HepG2 (cell line): ENCODE results near the gene ROMO1. TPM values are rescaled to one million over a fixed set of nuclear protein-coding genes. Genes with fewer than 3 reads are reported as not detected.

ENCODE experiments used
- ARNTL ChIP-seq: sonication (generic); formaldehyde crosslinking; IDR thresholded peaks from 2 replicates; pipeline ENCODE4 v1.4.0; 2020; ENCODE audit warnings: mild to moderate bottlenecking, missing genetic modification reagents
- ELF3 ChIP-seq: IDR thresholded peaks from 2 replicates; pipeline ENCODE4 v1.6.1; 2016; ENCODE audit warnings: missing genetic modification reagents, missing compliant biosample characterization
- ISL2 ChIP-seq: sonication (generic); formaldehyde crosslinking; IDR thresholded peaks from 2 replicates; pipeline ENCODE4 v1.5.0; 2020; ENCODE audit warnings: missing genetic modification reagents
- MAF1 ChIP-seq: sonication (generic); formaldehyde crosslinking; IDR thresholded peaks from 2 replicates; pipeline ENCODE4 v1.5.0; 2020; ENCODE audit warnings: missing genetic modification reagents, borderline replicate concordance
- MLX ChIP-seq: IDR thresholded peaks from 2 replicates; pipeline ENCODE4 v1.6.1; 2016
- PAWR ChIP-seq: sonication (generic); formaldehyde crosslinking; IDR thresholded peaks from 2 replicates; pipeline ENCODE4 v1.4.0; 2020; ENCODE audit warnings: missing genetic modification reagents, mild to moderate bottlenecking, borderline replicate concordance
- PHF8 ChIP-seq: sonication (generic); formaldehyde crosslinking; IDR thresholded peaks from 2 replicates; pipeline ENCODE4 v1.5.0; 2020; ENCODE audit warnings: missing genetic modification reagents
- PLSCR1 ChIP-seq: sonication (generic); formaldehyde crosslinking; IDR thresholded peaks from 2 replicates; pipeline ENCODE4 v1.5.0; 2020; ENCODE audit warnings: missing genetic modification reagents, mild to moderate bottlenecking, borderline replicate concordance
- RCOR2 ChIP-seq: IDR thresholded peaks from 2 replicates; pipeline ENCODE4 v1.6.1; 2016; ENCODE audit warnings: missing biosample characterization, missing genetic modification reagents
- REXO4 ChIP-seq: sonication (generic); formaldehyde crosslinking; IDR thresholded peaks from 2 replicates; pipeline ENCODE4 v1.8.0; 2022; ENCODE audit warnings: missing genetic modification reagents, mild to moderate bottlenecking, borderline replicate concordance
- TRIM24 ChIP-seq: sonication (generic); formaldehyde crosslinking; IDR thresholded peaks from 2 replicates; pipeline ENCODE4 v1.8.0; 2022; ENCODE audit warnings: mild to moderate bottlenecking, missing genetic modification reagents
- YEATS4 ChIP-seq: sonication (generic); formaldehyde crosslinking; IDR thresholded peaks from 2 replicates; pipeline ENCODE4 v1.4.0; 2020; ENCODE audit warnings: missing genetic modification reagents, borderline replicate concordance
- ZBTB2 ChIP-seq: sonication (generic); formaldehyde crosslinking; IDR thresholded peaks from 2 replicates; pipeline ENCODE4 v1.8.0; 2022; ENCODE audit warnings: low read depth, missing genetic modification reagents
- ZFYVE20 ChIP-seq: sonication (generic); formaldehyde crosslinking; IDR thresholded peaks from 2 replicates; pipeline ENCODE4 v1.8.0; 2023; ENCODE audit warnings: low read depth, mild to moderate bottlenecking, moderate library complexity, missing genetic modification reagents, borderline replicate concordance
- ZNF180 ChIP-seq: sonication (generic); formaldehyde crosslinking; IDR thresholded peaks from 2 replicates; pipeline ENCODE4 v1.4.0; 2020; ENCODE audit warnings: low read depth, missing genetic modification reagents, borderline replicate concordance
- ZNF646 ChIP-seq: sonication (generic); formaldehyde crosslinking; IDR thresholded peaks from 2 replicates; pipeline ENCODE4 v1.9.0; 2021; ENCODE audit warnings: mild to moderate bottlenecking, missing genetic modification reagents
- ZNF790 ChIP-seq: sonication (generic); formaldehyde crosslinking; IDR thresholded peaks from 2 replicates; pipeline ENCODE4 v1.8.0; 2022; ENCODE audit warnings: missing genetic modification reagents, mild to moderate bottlenecking, borderline replicate concordance
- ZSCAN21 ChIP-seq: sonication (generic); formaldehyde crosslinking; IDR thresholded peaks from 2 replicates; pipeline ENCODE4 v1.8.0; 2022; ENCODE audit warnings: mild to moderate bottlenecking, missing genetic modification reagents, moderate library complexity, borderline replicate concordance
- polyA plus RNA-seq, 8 experiments: library from polyadenylated mRNA; depleted of rRNA in 3 of 8; stranded (reverse) in 7 of 8; unstranded in 1 of 8; fragments of >200 nt; fragmentation: Illumina TruSeq in 4 of 8; extraction: Trizol in 4 of 8; gene quantifications; 2 replicates each; pipeline versions ENCODE4 v1.2.1 to v1.2.3, GENCODE V29; 2011 to 2016; ENCODE audit warnings: low read depth in 4 of 8, missing spikeins in 1 of 8, mixed read lengths in 1 of 8; ENCODE audit not compliant: insufficient read depth in 1 of 8
- total RNA-seq, 5 experiments: library from RNA; depleted of rRNA; stranded (reverse); fragments of >200 nt; fragmentation: Illumina TruSeq; extraction: Trizol; gene quantifications; 2 replicates each; pipeline ENCODE4 v1.2.3, GENCODE V29; 2016; ENCODE audit warnings: low read depth in 1 of 5

The ROMO1 gene
- total and polyA plus RNA-seq, 2 of the 13 experiments (the other 11 are each of a cell fraction or from before 2014, with no cell fraction given) = 636 to 755 TPM

- TF ChIP-seq ZBTB2 (peak; percentile 94), YEATS4 (CRISPR knock-in tag) (peak; percentile 100), ZFYVE20 (CRISPR knock-in tag) (peak; percentile 78; the same call in 1 of the 2 replicates), PLSCR1 (peak; percentile 98; the same call in 1 of the 2 replicates), ELF3 (peak; percentile 95), PAWR (CRISPR knock-in tag) (peak; percentile 94; the same call in 1 of the 2 replicates), TRIM24 (CRISPR knock-in tag) (no peak), REXO4 (CRISPR knock-in tag) (peak; percentile 96), ZNF790 (CRISPR knock-in tag) (peak; percentile 96; the same call in 1 of the 2 replicates), RCOR2 (CRISPR knock-in tag) (peak; percentile 34; the same call in 1 of the 2 replicates), ISL2 (CRISPR knock-in tag) (peak; percentile 93), ZNF180 (CRISPR knock-in tag) (peak; percentile 97; the same call in 1 of the 2 replicates), MAF1 (CRISPR knock-in tag) (peak; percentile 92; the same call in 1 of the 2 replicates), MLX (CRISPR knock-in tag) (peak; percentile 60), ARNTL (CRISPR knock-in tag) (peak; percentile 93), ZSCAN21 (CRISPR knock-in tag) (peak; percentile 94), PHF8 (CRISPR knock-in tag) (peak; percentile 96), ZNF646 (peak; percentile 94; the same call in 1 of the 2 replicates)
Observed at GRCh38 chr20:35741892-35742740, 42.9 kb downstream of the ROMO1 start, which contains the start of gene RBM39 (continued).
